Measurements from ENCODE around the gene TTC33.

The TTC33 gene

DNA sequence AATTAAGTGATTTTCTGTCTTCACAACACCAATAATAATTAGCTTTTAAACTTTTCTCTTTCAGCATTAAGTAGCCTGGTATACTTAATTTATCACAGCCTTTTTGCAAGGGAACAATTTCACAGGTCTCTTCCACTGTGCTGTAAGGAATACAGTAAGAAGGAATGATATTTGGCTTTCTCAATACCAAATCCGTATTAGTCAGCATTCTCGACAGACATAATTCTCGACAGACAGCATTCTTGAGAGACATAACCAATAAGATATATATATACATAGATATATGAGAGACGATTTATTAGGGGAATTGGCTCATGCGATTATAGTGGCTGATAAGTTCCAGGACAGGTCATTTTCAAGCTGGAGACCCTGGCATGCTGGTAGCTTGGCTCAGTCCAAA, 24.4 kb upstream of the TTC33 start:
- H3K27ac ChIP-seq (ENCODE audit: low read depth, low read length) = no peak overlapping the region
- H3K27me3 ChIP-seq (ENCODE audit: control insufficient read depth in 1 of 2, insufficient read depth in 2 of 2, low read length in 2 of 2) = no peaks in the 10 kb centered on the region
- no peak overlapping the region for H3K4me3 ChIP-seq (ENCODE audit: low read depth in 1 of 2, low read length in 2 of 2)
- no peaks in the 10 kb centered on the region for H3K9me3 ChIP-seq (ENCODE audit: control insufficient read depth in 1 of 2, low read length in 2 of 2)
- peaks cover 0 to 16% of the 10 kb centered on the region in 2 donors for H3K36me3 ChIP-seq (ENCODE audit: control insufficient read depth in 1 of 2, insufficient read depth in 2 of 2, low read length in 2 of 2)
- no peak overlapping the region for H3K9ac ChIP-seq (ENCODE audit: low read depth in 1 of 2, low read length in 2 of 2)
- peaks cover 18 to 33% of the 10 kb centered on the region in 2 donors for H3K4me1 ChIP-seq (ENCODE audit: control insufficient read depth in 1 of 2, insufficient read depth in 2 of 2, low read length in 2 of 2)

DNA sequence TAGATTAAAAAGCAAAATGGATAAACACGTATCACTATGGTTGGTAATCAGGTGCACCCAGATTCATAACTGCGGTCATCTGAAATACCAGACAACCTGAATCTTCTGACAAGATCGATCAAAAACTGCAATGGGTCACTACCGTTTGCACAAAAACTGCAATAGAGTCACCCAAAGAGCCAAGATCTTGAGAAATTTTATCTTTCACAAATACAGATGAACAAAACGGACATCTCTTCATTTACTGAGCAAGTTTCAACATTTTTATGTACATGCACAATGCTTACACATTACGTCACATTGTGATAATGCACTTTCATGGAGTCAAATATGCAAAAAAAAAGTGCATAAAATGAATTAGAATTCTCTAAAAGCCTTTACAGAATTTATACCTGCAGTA, 23.8 kb upstream of the TTC33 start:
- peaks cover 15 to 29% of the 10 kb centered on the region in 2 donors for H3K4me1 ChIP-seq (ENCODE audit: control insufficient read depth in 1 of 2, insufficient read depth in 2 of 2, low read length in 2 of 2)

DNA sequence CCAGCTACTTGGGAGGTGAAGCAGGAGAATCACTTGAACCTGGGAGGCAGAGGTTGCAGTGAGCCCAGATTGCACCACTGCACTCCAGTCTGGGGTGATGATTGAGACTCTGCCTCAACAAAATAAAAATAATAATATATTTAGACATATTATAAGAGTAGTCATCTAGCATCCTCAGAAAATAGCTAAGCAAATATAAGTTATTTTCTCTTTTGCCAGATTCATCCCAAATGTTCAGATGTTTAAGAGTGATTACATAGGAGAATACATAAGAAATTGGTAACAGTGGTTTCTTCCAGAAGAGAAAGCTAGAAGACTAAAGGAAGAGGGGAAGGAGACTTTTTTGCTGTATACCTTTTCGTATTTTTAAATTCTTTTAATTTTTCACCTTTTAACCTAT, 22.4 kb upstream of the TTC33 start:
- Histone ChIP-seq H3K27ac (ENCODE audit: low read depth, low read length) (no peak overlapping the region), H3K27me3 (ENCODE audit: control insufficient read depth in 1 of 2, insufficient read depth in 2 of 2, low read length in 2 of 2) (no peaks in the 10 kb centered on the region), H3K36me3 (ENCODE audit: control insufficient read depth in 1 of 2, insufficient read depth in 2 of 2, low read length in 2 of 2) (peaks cover 5 to 31% of the 10 kb centered on the region in 2 donors), H3K4me1 (ENCODE audit: control insufficient read depth in 1 of 2, insufficient read depth in 2 of 2, low read length in 2 of 2) (peaks cover 15% of the 10 kb centered on the region in 2 donors), H3K9me3 (ENCODE audit: control insufficient read depth in 1 of 2, low read length in 2 of 2) (no peaks in the 10 kb centered on the region), H3K4me3 (ENCODE audit: low read depth in 1 of 2, low read length in 2 of 2) (no peak overlapping the region), H3K9ac (ENCODE audit: low read depth in 1 of 2, low read length in 2 of 2) (no peak overlapping the region)

More for the DNA sequence above, 23.8 kb upstream of the TTC33 start:
- no peak overlapping the region for H3K9ac ChIP-seq (ENCODE audit: low read depth in 1 of 2, low read length in 2 of 2)
- no peaks in the 10 kb centered on the region for H3K9me3 ChIP-seq (ENCODE audit: control insufficient read depth in 1 of 2, low read length in 2 of 2)
- no peak overlapping the region for H3K27ac ChIP-seq (ENCODE audit: low read depth, low read length)
- H3K4me3 ChIP-seq (ENCODE audit: low read depth in 1 of 2, low read length in 2 of 2) = no peak overlapping the region
- H3K36me3 ChIP-seq (ENCODE audit: control insufficient read depth in 1 of 2, insufficient read depth in 2 of 2, low read length in 2 of 2) = peaks cover 0 to 22% of the 10 kb centered on the region in 2 donors
- no peaks in the 10 kb centered on the region for H3K27me3 ChIP-seq (ENCODE audit: control insufficient read depth in 1 of 2, insufficient read depth in 2 of 2, low read length in 2 of 2)

DNA sequence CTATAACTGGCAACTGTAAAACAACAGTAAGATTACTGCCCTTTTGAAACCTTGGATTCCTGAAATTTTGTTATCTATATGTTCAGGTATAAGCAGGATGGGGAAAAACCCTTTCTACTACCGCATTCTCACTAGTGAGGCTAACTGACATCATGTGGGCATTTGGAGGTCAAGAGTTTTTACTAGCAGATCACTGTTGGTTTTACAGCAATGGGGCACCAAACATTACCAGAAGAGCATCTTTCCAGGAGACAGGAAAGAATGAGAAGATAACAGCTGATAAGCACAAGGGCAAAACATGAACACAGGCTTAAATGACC, 20.9 kb upstream of the TTC33 start:
- H3K36me3 ChIP-seq (ENCODE audit: control insufficient read depth in 1 of 2, insufficient read depth in 2 of 2, low read length in 2 of 2) = peaks cover 9 to 35% of the 10 kb centered on the region in 2 donors
- H3K9me3 ChIP-seq (ENCODE audit: control insufficient read depth in 1 of 2, low read length in 2 of 2) = no peaks in the 10 kb centered on the region
- peaks cover 15% of the 10 kb centered on the region in 2 donors for H3K4me1 ChIP-seq (ENCODE audit: control insufficient read depth in 1 of 2, insufficient read depth in 2 of 2, low read length in 2 of 2)
- no peak overlapping the region for H3K4me3 ChIP-seq (ENCODE audit: low read depth in 1 of 2, low read length in 2 of 2)
- H3K27ac ChIP-seq (ENCODE audit: low read depth, low read length) = no peak overlapping the region
- H3K27me3 ChIP-seq (ENCODE audit: control insufficient read depth in 1 of 2, insufficient read depth in 2 of 2, low read length in 2 of 2) = no peaks in the 10 kb centered on the region
- no peak overlapping the region for H3K9ac ChIP-seq (ENCODE audit: low read depth in 1 of 2, low read length in 2 of 2)

DNA sequence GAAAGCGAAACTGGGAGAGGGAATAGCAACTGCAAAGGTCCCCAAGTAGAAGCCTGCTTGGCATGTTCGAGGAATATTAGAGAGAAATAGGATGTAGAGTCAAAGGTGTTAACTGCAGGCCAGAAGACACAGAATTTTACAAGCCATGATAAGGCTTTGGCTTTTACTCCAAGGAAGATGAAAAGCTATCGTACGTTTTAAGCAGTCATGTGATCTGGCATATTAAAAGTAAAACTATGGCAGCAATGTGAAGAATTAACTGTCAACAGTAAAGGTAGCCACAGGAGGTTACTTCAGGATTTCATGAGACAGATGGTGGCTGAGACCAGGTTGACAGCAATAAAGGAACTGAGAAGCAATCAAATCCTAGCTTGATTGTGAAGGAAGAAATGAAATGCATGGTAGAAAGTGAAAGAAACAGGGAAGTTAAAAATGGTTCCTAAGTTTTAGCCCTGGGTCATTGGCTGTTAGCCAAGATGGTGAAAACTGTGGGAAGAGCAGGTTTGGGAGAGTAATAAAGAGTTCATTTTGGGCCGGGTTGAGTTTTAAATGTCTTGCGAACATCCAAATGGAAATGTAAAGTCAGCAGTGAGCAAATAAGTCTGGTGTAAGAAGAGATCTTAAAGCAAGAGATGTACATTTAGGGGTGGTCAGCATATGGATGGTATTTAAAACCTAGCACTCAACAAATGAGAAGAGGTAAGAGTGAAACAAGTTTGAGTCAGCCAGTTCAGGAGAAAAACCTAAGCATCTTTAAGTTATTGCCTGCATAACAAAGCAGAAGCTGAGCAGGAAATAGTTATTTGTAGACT, 20.3 kb upstream of the TTC33 start:
- peaks cover 15 to 40% of the 10 kb centered on the region in 2 donors for H3K36me3 ChIP-seq (ENCODE audit: control insufficient read depth in 1 of 2, insufficient read depth in 2 of 2, low read length in 2 of 2)
- H3K9ac ChIP-seq (ENCODE audit: low read depth in 1 of 2, low read length in 2 of 2) = no peak overlapping the region
- no peaks in the 10 kb centered on the region for H3K9me3 ChIP-seq (ENCODE audit: control insufficient read depth in 1 of 2, low read length in 2 of 2)
- H3K4me1 ChIP-seq (ENCODE audit: control insufficient read depth in 1 of 2, insufficient read depth in 2 of 2, low read length in 2 of 2) = peaks cover 13 to 15% of the 10 kb centered on the region in 2 donors
- no peak overlapping the region for H3K27ac ChIP-seq (ENCODE audit: low read depth, low read length)
- H3K27me3 ChIP-seq (ENCODE audit: control insufficient read depth in 1 of 2, insufficient read depth in 2 of 2, low read length in 2 of 2) = no peaks in the 10 kb centered on the region
- H3K4me3 ChIP-seq (ENCODE audit: low read depth in 1 of 2, low read length in 2 of 2) = peak overlapping the region in 1 of 2 donors; percentile 8

DNA sequence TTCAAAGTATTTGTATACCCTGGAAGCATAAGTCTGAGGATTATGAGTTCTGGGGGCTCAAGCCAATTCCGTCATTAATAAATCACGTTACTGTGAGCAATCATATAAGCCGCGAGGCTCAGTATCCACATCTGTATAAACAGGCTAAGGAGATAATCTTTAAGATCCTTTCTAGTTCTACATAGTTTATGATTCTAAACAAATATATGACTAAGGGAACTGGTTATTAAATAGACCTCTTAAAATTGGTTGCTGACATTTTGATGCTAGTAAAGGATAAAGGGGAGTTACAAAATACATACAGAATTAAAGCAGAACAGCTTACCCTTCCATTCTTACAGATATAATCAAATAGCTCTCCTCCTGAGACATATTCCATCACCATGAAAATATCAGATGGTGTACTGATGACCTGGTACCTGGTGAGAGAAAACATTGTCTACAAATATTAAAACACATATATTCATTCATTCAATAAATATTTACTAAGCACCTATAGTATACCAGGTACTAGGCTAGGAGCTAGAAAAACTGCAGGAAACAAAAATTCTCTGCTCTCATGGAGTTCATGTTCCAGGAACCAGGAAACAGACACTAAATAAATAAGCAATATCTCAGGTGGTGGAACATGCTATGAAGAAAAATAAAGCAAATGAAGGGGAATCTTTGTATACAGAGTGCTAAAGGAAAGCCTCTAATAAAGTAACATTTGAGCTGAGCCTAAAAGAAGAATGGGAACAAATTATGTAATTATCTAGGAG, 19.5 kb upstream of the TTC33 start:
- H3K27ac ChIP-seq (ENCODE audit: low read depth, low read length) = no peak overlapping the region
- peaks cover 15 to 41% of the 10 kb centered on the region in 2 donors for H3K36me3 ChIP-seq (ENCODE audit: control insufficient read depth in 1 of 2, insufficient read depth in 2 of 2, low read length in 2 of 2)
- H3K4me3 ChIP-seq (ENCODE audit: low read depth in 1 of 2, low read length in 2 of 2) = peak overlapping the region in 1 of 2 donors; percentile 8
- H3K4me1 ChIP-seq (ENCODE audit: control insufficient read depth in 1 of 2, insufficient read depth in 2 of 2, low read length in 2 of 2) = peaks cover 13 to 15% of the 10 kb centered on the region in 2 donors
- no peaks in the 10 kb centered on the region for H3K9me3 ChIP-seq (ENCODE audit: control insufficient read depth in 1 of 2, low read length in 2 of 2)
- H3K9ac ChIP-seq (ENCODE audit: low read depth in 1 of 2, low read length in 2 of 2) = no peak overlapping the region
- H3K27me3 ChIP-seq (ENCODE audit: control insufficient read depth in 1 of 2, insufficient read depth in 2 of 2, low read length in 2 of 2) = no peaks in the 10 kb centered on the region

DNA sequence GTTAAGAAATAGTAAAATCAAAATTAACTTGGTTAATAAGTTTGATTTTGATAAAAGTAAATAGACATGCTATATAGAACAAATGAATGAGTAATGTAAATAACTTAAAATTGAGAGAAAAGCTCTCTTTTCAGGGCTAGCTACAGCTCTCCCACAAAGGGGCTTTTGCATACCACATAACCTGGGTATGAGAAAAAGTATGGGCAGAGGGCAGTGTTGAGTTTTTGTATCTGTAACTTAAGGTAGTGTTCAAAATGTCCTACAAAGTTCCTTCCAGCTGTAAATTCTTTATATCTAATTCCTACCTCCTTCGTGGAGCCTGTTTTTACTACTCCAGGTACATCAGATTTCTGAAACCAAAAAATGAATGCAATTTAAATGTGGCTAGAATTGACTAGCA, 18.9 kb upstream of the TTC33 start:
- no peak overlapping the region for H3K27ac ChIP-seq (ENCODE audit: low read depth, low read length)
- peaks cover 13 to 15% of the 10 kb centered on the region in 2 donors for H3K4me1 ChIP-seq (ENCODE audit: control insufficient read depth in 1 of 2, insufficient read depth in 2 of 2, low read length in 2 of 2)
- no peaks in the 10 kb centered on the region for H3K27me3 ChIP-seq (ENCODE audit: control insufficient read depth in 1 of 2, insufficient read depth in 2 of 2, low read length in 2 of 2)
- H3K4me3 ChIP-seq (ENCODE audit: low read depth in 1 of 2, low read length in 2 of 2) = no peak overlapping the region
- H3K9me3 ChIP-seq (ENCODE audit: control insufficient read depth in 1 of 2, low read length in 2 of 2) = no peaks in the 10 kb centered on the region
- peaks cover 15 to 41% of the 10 kb centered on the region in 2 donors for H3K36me3 ChIP-seq (ENCODE audit: control insufficient read depth in 1 of 2, insufficient read depth in 2 of 2, low read length in 2 of 2)
- no peak overlapping the region for H3K9ac ChIP-seq (ENCODE audit: low read depth in 1 of 2, low read length in 2 of 2)

DNA sequence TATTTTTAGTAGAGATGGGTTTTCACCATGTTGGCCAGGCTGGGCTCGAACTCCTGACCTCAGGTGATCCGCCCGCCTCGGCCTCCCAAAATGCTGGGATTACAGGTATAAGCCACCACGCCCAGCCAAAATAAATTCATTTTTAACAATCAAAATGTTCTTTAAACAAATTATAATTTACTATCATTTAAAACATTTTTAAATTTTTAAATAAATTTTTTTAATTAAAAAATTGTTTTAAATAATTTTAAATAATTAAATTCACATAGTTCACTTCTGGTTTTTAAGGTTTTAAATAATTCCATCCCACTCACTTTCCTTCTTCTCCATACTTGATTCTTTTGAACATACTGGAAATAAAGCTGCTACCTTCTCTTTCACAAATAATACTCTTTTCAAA, 15.0 kb upstream of the TTC33 start:
- Histone ChIP-seq H3K27me3 (ENCODE audit: control insufficient read depth in 1 of 2, insufficient read depth in 2 of 2, low read length in 2 of 2) (no peaks in the 10 kb centered on the region), H3K9me3 (ENCODE audit: control insufficient read depth in 1 of 2, low read length in 2 of 2) (no peaks in the 10 kb centered on the region), H3K4me3 (ENCODE audit: low read depth in 1 of 2, low read length in 2 of 2) (no peak overlapping the region), H3K27ac (ENCODE audit: low read depth, low read length) (no peak overlapping the region), H3K9ac (ENCODE audit: low read depth in 1 of 2, low read length in 2 of 2) (no peak overlapping the region), H3K4me1 (ENCODE audit: control insufficient read depth in 1 of 2, insufficient read depth in 2 of 2, low read length in 2 of 2) (peaks cover 2 to 5% of the 10 kb centered on the region in 2 donors), H3K36me3 (ENCODE audit: control insufficient read depth in 1 of 2, insufficient read depth in 2 of 2, low read length in 2 of 2) (peaks cover 19 to 52% of the 10 kb centered on the region in 2 donors)

DNA sequence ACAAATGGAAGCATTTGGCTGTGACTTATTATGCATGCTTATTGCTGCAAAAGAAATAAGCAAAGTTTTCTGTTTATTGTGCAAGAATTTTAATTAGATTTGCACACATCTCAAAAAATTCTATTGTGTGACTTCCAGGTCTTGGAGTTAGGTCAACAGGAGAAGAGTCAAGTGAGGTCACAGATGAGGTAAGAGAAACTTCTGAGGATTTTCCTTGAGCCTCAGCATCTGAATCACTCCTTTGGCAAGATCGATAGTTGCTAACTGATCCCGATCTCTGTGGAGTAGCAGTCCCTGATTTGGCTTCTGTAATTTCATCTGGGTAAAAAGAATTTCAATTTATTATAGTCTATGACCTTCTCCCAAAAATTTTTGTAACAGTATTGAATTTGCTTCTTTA, 6.9 kb upstream of the TTC33 start:
- H3K36me3 ChIP-seq (ENCODE audit: control insufficient read depth in 1 of 2, insufficient read depth in 2 of 2, low read length in 2 of 2) = peaks cover 21 to 49% of the 10 kb centered on the region in 2 donors
- no peaks in the 10 kb centered on the region for H3K9me3 ChIP-seq (ENCODE audit: control insufficient read depth in 1 of 2, low read length in 2 of 2)
- no peak overlapping the region for H3K9ac ChIP-seq (ENCODE audit: low read depth in 1 of 2, low read length in 2 of 2)
- no peak overlapping the region for H3K4me3 ChIP-seq (ENCODE audit: low read depth in 1 of 2, low read length in 2 of 2)
- H3K27me3 ChIP-seq (ENCODE audit: control insufficient read depth in 1 of 2, insufficient read depth in 2 of 2, low read length in 2 of 2) = no peaks in the 10 kb centered on the region
- no peak overlapping the region for H3K27ac ChIP-seq (ENCODE audit: low read depth, low read length)
- H3K4me1 ChIP-seq (ENCODE audit: control insufficient read depth in 1 of 2, insufficient read depth in 2 of 2, low read length in 2 of 2) = no peaks in the 10 kb centered on the region

DNA sequence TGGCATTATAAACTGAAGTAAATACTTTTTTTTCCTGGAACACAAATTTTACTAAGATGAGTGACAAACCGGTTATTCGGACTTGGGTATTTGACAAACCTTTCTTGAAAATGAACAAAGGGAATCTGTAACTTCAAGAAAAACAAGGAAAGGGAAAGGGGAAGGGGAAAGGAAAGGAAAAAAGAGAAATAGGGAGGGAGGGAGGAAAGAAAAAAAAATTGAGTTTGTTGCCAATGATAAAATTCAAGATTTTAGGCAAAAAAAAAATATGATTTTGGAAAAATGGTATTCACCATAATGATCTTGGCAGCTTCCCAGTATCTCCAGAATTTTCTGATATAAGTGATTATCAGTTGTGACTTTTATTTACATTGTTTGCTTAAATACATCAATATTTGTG, 1.6 kb upstream of the TTC33 start:
- Histone ChIP-seq H3K27ac (ENCODE audit: low read depth, low read length) (no peak overlapping the region), H3K4me3 (ENCODE audit: low read depth in 1 of 2, low read length in 2 of 2) (no peak overlapping the region), H3K4me1 (ENCODE audit: control insufficient read depth in 1 of 2, insufficient read depth in 2 of 2, low read length in 2 of 2) (peaks cover 7 to 9% of the 10 kb centered on the region in 2 donors), H3K9me3 (ENCODE audit: control insufficient read depth in 1 of 2, low read length in 2 of 2) (no peaks in the 10 kb centered on the region), H3K9ac (ENCODE audit: low read depth in 1 of 2, low read length in 2 of 2) (no peak overlapping the region), H3K27me3 (ENCODE audit: control insufficient read depth in 1 of 2, insufficient read depth in 2 of 2, low read length in 2 of 2) (no peaks in the 10 kb centered on the region), H3K36me3 (ENCODE audit: control insufficient read depth in 1 of 2, insufficient read depth in 2 of 2, low read length in 2 of 2) (peaks cover 3 to 10% of the 10 kb centered on the region in 2 donors)
